ENCODE measurements around the gene TSHZ3. TPM values are rescaled to one million over a fixed set of nuclear protein-coding genes. Genes with fewer than 3 reads are reported as not detected.

The TSHZ3 gene
- total and polyA plus RNA-seq, 2 of the 8 experiments (the other 6 are each of a cell fraction or from before 2014, with no cell fraction given) = 3.1 to 12.3 TPM

DNA sequence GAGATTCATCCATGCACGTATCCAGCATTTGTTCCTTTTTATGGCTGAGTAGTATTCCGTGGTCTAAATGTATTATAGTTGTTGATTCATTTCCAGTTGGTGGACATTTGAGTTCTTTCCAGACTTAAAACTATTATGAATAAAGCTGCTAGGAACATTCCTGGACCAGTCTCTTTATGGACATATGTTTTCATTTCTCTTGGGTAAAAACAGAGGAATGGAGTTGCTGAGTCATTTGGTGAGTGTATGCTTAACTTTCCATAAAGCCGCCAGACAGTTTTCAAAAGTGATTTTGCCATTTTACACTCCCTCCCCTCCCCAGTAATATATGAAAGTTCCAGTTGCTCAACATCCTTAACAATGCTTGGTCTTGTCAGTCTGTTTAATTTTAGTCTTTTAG lies 116.4 kb downstream of the TSHZ3 start:
- CTCF ChIA-PET (ENCODE audit: partially characterized antibody) = interaction anchor here (1.2 to 1.5 kb wide), 2 partner anchors 17 to 228 kb away, joined by 3 to 4 read pairs; no protein-coding TSS in a partner anchor
- no peaks in the 10 kb centered on the region for H4K20me1 ChIP-seq (replicated peaks in 1 of 2; ENCODE audit: control insufficient read depth in 1 of 2, insufficient read depth in 2 of 2, low read length in 2 of 2)
- WGBS, 2 experiments (ENCODE audit: extremely low coverage in 1 of 2, insufficient coverage in 1 of 2, insufficient read length in 1 of 2, insufficient replicate concordance in 2 of 2, low coverage in 1 of 2, low lambda C conversion rate in 2 of 2, missing lambda C conversion rate in 1 of 2) = 98% methylated on average over 3 of the region's 3 CpGs; no CpG with 5 or more reads in 1 of the 2 experiments
- no peak overlapping the region for H3K9ac ChIP-seq (replicated peaks in 1 of 4; ENCODE audit: extremely low read depth in 1 of 4, low read depth in 3 of 4, low read length in 3 of 4)
- no peak overlapping the region for H3K4me3 ChIP-seq (ENCODE audit: extremely low read depth in 1 of 4, insufficient read depth in 2 of 4, low read depth in 3 of 4, low read length in 4 of 4)
- no peak overlapping the region for H4K91ac ChIP-seq (replicated peaks; ENCODE audit: insufficient read length, low read length)
- no peak overlapping the region for H2BK12ac ChIP-seq (ENCODE audit: low read depth, low read length)
- no peaks in the 10 kb centered on the region for H3K27me3 ChIP-seq (replicated peaks in 1 of 4; ENCODE audit: control insufficient read depth in 3 of 4, extremely low read depth in 1 of 4, insufficient read depth in 3 of 4, low read length in 3 of 4)
- H2AFZ ChIP-seq (ENCODE audit: low read length) = no peak overlapping the region
- no peaks in the 10 kb centered on the region for H3K23me2 ChIP-seq (ENCODE audit: low read depth, low read length)
- H3K79me2 ChIP-seq (ENCODE audit: control insufficient read depth in 1 of 2, insufficient read depth in 2 of 2, low read length in 2 of 2) = no peaks in the 10 kb centered on the region
- H3K27ac ChIP-seq (ENCODE audit: low read depth, low read length) = no peak overlapping the region
- no peak overlapping the region for H2BK5ac ChIP-seq (ENCODE audit: low read depth, low read length)
- no peak overlapping the region for H4K8ac ChIP-seq (ENCODE audit: extremely low read depth, insufficient read depth, low read length)
- no peak overlapping the region for H3K4me2 ChIP-seq (ENCODE audit: insufficient read depth in 1 of 2, low read depth in 2 of 2, low read length in 2 of 2)
- H4K5ac ChIP-seq (ENCODE audit: insufficient read length, low read depth, low read length) = no peak overlapping the region
- no peak overlapping the region for H2AK5ac ChIP-seq (ENCODE audit: low read depth, low read length)
- H3K18ac ChIP-seq (ENCODE audit: extremely low read depth, low read length) = no peak overlapping the region
- no peak overlapping the region for H2BK20ac ChIP-seq (ENCODE audit: low read length)
- H2BK15ac ChIP-seq (ENCODE audit: low read length) = no peak overlapping the region
- no peaks in the 10 kb centered on the region for H3K9me3 ChIP-seq (ENCODE audit: insufficient read depth in 2 of 2, low read depth in 1 of 2, low read length in 1 of 2)
- no peak overlapping the region for H3K56ac ChIP-seq (replicated peaks; ENCODE audit: insufficient read length, low read depth, low read length)
- no peak for FAIRE-seq
- no peak overlapping the region for H2BK120ac ChIP-seq (replicated peaks; ENCODE audit: low read depth, low read length)
- no peak overlapping the region for H3K23ac ChIP-seq (ENCODE audit: insufficient read length)
- no peaks in the 10 kb centered on the region for H3K36me3 ChIP-seq (ENCODE audit: control insufficient read depth in 2 of 4, insufficient read depth in 4 of 4, low read length in 3 of 4)
- H3K4me1 ChIP-seq (replicated peaks in 1 of 4; ENCODE audit: control insufficient read depth in 3 of 4, insufficient read depth in 4 of 4, low read length in 3 of 4) = peaks cover 0 to 6% (median 0%) of the 10 kb centered on the region in 4 experiments; a peak in 1 of 7 replicates
- no peak overlapping the region for H3K14ac ChIP-seq (ENCODE audit: insufficient read length)
- no peak for DNase-seq (ENCODE audit: low read depth in 1 of 2, low spot score in 2 of 2)
- no peaks in the 10 kb centered on the region for H3K79me1 ChIP-seq (ENCODE audit: low read depth, low read length)
- H3K4ac ChIP-seq (replicated peaks; ENCODE audit: insufficient read length, low read depth, low read length) = no peak overlapping the region
- POLR2A ChIA-PET (ENCODE audit: partially characterized antibody) = no interaction called here
- TF ChIP-seq JUND (IDR thresholded peaks at IDR 0.05; ENCODE audit: low read length) = no peak
- no peak for TF ChIP-seq SIRT6 (IDR thresholded peaks at IDR 0.05; ENCODE audit: low read length)
- TF ChIP-seq EP300 (IDR thresholded peaks at IDR 0.05; ENCODE audit: borderline replicate concordance in 1 of 2, low read depth in 2 of 2, low read length in 2 of 2) = no peak
- TF ChIP-seq, protein P1, sequence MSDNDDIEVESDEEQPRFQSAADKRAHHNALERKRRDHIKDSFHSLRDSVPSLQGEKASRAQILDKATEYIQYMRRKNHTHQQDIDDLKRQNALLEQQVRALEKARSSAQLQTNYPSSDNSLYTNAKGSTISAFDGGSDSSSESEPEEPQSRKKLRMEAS (IDR thresholded peaks at IDR 0.05) = no peak
- no peak for TF ChIP-seq RAD21 (IDR thresholded peaks at IDR 0.05 in 1 of 2, conservative IDR thresholded peaks at IDR 0.05 in 1 of 2; ENCODE audit: low read depth in 2 of 2, low read length in 2 of 2)
- no peak for TF ChIP-seq JUN (IDR thresholded peaks at IDR 0.05; ENCODE audit: low read depth, low read length)
- TF ChIP-seq YY1 (IDR thresholded peaks at IDR 0.05; ENCODE audit: low read depth, low read length) = no peak
- TF ChIP-seq RFX5 (IDR thresholded peaks at IDR 0.05; ENCODE audit: borderline replicate concordance, low read depth, low read length) = no peak
- TF ChIP-seq SAP30 (IDR thresholded peaks at IDR 0.05; ENCODE audit: insufficient read depth, insufficient replicate concordance, low read length) = no peak
- TF ChIP-seq SP1 (IDR thresholded peaks at IDR 0.05; ENCODE audit: low read depth, low read length) = no peak
- no peak for TF ChIP-seq CBX8 (IDR thresholded peaks at IDR 0.05; ENCODE audit: borderline replicate concordance, low read depth, low read length)
- TF ChIP-seq KDM5A (IDR thresholded peaks at IDR 0.05; ENCODE audit: low read length) = no peak
- no peak for TF ChIP-seq PHF8 (conservative IDR thresholded peaks at IDR 0.05; ENCODE audit: low read depth, low read length)
- TF ChIP-seq GTF2F1 (IDR thresholded peaks at IDR 0.05; ENCODE audit: borderline replicate concordance, low read depth, low read length) = no peak
